ENCODE data around the gene ABLIM3. TPM values are rescaled to one million over a fixed set of nuclear protein-coding genes. Genes with fewer than 3 reads are reported as not detected.

ABLIM3 gene
- total and polyA plus RNA-seq, 2 of the 13 experiments (the other 11 are each of a cell fraction or from before 2014, with no cell fraction given) = 0.53 to 6.3 TPM

DNA sequence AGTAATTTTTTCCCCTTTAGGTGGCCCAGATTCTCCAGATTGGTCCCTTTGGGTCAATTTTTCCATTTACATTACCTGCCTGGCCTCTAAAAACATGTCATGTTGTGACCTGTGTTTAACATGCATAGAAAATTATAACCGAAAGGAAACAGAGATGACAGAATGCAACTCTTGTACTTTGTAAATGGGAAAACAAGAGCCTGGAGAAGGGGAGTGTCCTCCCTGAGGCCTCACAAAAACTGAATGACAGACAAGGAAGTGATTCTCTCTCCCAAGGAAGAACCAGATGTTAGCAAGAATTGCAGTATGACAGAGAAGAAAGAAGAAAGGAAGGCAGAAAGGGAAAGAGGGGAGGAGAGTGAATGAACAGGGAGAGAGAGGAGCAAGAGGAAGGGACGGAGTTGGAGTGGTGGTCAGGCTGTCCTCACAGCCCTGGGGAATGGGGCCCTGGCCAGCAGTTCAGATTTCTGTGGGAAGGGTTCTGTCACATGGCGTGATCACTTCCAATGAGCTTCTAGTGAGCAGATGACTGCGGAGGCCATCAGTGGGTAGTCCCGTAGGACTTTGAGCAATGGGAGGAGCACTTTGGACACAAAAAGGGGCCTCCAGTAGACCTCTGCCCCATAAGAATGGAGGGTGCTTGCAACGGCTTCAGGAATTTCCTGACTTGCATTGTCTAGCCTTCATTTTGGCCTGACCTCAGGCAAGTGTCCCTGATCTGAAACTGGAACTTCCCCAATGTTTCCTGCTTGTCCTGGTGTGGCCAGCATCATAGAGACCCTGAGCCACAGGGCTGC is 31.6 kb downstream of the ABLIM3 start (continued):
- TF ChIP-seq, protein P1, sequence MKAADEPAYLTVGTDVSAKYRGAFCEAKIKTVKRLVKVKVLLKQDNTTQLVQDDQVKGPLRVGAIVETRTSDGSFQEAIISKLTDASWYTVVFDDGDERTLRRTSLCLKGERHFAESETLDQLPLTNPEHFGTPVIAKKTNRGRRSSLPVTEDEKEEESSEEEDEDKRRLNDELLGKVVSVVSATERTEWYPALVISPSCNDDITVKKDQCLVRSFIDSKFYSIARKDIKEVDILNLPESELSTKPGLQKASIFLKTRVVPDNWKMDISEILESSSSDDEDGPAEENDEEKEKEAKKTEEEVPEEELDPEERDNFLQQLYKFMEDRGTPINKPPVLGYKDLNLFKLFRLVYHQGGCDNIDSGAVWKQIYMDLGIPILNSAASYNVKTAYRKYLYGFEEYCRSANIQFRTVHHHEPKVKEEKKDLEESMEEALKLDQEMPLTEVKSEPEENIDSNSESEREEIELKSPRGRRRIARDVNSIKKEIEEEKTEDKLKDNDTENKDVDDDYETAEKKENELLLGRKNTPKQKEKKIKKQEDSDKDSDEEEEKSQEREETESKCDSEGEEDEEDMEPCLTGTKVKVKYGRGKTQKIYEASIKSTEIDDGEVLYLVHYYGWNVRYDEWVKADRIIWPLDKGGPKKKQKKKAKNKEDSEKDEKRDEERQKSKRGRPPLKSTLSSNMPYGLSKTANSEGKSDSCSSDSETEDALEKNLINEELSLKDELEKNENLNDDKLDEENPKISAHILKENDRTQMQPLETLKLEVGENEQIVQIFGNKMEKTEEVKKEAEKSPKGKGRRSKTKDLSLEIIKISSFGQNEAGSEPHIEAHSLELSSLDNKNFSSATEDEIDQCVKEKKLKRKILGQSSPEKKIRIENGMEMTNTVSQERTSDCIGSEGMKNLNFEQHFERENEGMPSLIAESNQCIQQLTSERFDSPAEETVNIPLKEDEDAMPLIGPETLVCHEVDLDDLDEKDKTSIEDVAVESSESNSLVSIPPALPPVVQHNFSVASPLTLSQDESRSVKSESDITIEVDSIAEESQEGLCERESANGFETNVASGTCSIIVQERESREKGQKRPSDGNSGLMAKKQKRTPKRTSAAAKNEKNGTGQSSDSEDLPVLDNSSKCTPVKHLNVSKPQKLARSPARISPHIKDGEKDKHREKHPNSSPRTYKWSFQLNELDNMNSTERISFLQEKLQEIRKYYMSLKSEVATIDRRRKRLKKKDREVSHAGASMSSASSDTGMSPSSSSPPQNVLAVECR (CRISPR knock-in tag; IDR thresholded peaks at IDR 0.05; ENCODE audit: borderline replicate concordance) = peak; percentile 62; the same call in 1 of the 2 replicates
- TF ChIP-seq, protein P2, sequence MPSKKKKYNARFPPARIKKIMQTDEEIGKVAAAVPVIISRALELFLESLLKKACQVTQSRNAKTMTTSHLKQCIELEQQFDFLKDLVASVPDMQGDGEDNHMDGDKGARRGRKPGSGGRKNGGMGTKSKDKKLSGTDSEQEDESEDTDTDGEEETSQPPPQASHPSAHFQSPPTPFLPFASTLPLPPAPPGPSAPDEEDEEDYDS (CRISPR knock-in tag; IDR thresholded peaks at IDR 0.05) = peak; percentile 95
- TF ChIP-seq HOXA3 (CRISPR knock-in tag; IDR thresholded peaks at IDR 0.05) (peak; percentile 64; the same call in 1 of the 2 replicates), KLF6 (CRISPR knock-in tag; IDR thresholded peaks at IDR 0.05) (peak; percentile 44; the same call in 1 of the 2 replicates), SRF (IDR thresholded peaks at IDR 0.05; ENCODE audit: low read depth, low read length) (no peak), TARDBP (CRISPR knock-in tag; IDR thresholded peaks at IDR 0.05) (peak; percentile 31; the same call in 1 of the 2 replicates), HOXA9 (CRISPR knock-in tag; IDR thresholded peaks at IDR 0.05; ENCODE audit: borderline replicate concordance) (no peak), SAP130 (CRISPR knock-in tag; IDR thresholded peaks at IDR 0.05; ENCODE audit: low read depth) (peak; percentile 44; the same call in 1 of the 2 replicates), ZNF547 (CRISPR knock-in tag; IDR thresholded peaks at IDR 0.05) (no peak; the same call in 1 of the 2 replicates), SALL1 (CRISPR knock-in tag; IDR thresholded peaks at IDR 0.05) (peak; percentile 71)
- TF ChIP-seq, protein P3, sequence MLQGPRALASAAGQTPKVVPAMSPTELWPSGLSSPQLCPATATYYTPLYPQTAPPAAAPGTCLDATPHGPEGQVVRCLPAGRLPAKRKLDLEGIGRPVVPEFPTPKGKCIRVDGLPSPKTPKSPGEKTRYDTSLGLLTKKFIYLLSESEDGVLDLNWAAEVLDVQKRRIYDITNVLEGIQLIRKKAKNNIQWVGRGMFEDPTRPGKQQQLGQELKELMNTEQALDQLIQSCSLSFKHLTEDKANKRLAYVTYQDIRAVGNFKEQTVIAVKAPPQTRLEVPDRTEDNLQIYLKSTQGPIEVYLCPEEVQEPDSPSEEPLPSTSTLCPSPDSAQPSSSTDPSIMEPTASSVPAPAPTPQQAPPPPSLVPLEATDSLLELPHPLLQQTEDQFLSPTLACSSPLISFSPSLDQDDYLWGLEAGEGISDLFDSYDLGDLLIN (CRISPR knock-in tag; IDR thresholded peaks at IDR 0.05; ENCODE audit: borderline replicate concordance) = no peak
- TF ChIP-seq, protein P4, sequence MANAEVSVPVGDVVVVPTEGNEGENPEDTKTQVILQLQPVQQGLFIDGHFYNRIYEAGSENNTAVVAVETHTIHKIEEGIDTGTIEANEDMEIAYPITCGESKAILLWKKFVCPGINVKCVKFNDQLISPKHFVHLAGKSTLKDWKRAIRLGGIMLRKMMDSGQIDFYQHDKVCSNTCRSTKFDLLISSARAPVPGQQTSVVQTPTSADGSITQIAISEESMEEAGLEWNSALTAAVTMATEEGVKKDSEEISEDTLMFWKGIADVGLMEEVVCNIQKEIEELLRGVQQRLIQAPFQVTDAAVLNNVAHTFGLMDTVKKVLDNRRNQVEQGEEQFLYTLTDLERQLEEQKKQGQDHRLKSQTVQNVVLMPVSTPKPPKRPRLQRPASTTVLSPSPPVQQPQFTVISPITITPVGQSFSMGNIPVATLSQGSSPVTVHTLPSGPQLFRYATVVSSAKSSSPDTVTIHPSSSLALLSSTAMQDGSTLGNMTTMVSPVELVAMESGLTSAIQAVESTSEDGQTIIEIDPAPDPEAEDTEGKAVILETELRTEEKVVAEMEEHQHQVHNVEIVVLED (CRISPR knock-in tag; IDR thresholded peaks at IDR 0.05; ENCODE audit: borderline replicate concordance) = no peak
- TF ChIP-seq, protein P5, sequence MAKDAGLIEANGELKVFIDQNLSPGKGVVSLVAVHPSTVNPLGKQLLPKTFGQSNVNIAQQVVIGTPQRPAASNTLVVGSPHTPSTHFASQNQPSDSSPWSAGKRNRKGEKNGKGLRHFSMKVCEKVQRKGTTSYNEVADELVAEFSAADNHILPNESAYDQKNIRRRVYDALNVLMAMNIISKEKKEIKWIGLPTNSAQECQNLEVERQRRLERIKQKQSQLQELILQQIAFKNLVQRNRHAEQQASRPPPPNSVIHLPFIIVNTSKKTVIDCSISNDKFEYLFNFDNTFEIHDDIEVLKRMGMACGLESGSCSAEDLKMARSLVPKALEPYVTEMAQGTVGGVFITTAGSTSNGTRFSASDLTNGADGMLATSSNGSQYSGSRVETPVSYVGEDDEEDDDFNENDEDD (CRISPR knock-in tag; IDR thresholded peaks at IDR 0.05; ENCODE audit: borderline replicate concordance) = peak; percentile 67; the same call in 1 of the 2 replicates
- TF ChIP-seq, protein P6, sequence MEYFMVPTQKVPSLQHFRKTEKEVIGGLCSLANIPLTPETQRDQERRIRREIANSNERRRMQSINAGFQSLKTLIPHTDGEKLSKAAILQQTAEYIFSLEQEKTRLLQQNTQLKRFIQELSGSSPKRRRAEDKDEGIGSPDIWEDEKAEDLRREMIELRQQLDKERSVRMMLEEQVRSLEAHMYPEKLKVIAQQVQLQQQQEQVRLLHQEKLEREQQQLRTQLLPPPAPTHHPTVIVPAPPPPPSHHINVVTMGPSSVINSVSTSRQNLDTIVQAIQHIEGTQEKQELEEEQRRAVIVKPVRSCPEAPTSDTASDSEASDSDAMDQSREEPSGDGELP (IDR thresholded peaks at IDR 0.05; ENCODE audit: borderline replicate concordance, low read depth) = peak; percentile 39; the same call in 1 of the 2 replicates
